GM10266 (cell line): ENCODE measurements around the gene AGBL4.

ENCODE experiments used
- DNase-seq: peaks from one replicate; pipeline ENCODE4 v3.0.0; 2012; ENCODE audit errors: extremely low spot score
- CTCF ChIP-seq: IDR thresholded peaks from 2 replicates; pipeline ENCODE4 v1.5.1; 2012; ENCODE audit warnings: mild to moderate bottlenecking, low read depth; ENCODE audit not compliant: control insufficient read depth, insufficient read depth; ENCODE audit errors: missing control alignments

AGBL4 gene

GRCh38 chr1:48571303-48571987 lies 1452.3 kb downstream of the AGBL4 start:
- no peak for DNase-seq
- TF ChIP-seq CTCF = no peak

- no peak for DNase-seq
- no peak for TF ChIP-seq CTCF
Observed at GRCh38 chr1:48570568-48570967, 1453.2 kb downstream of the AGBL4 start.

- DNase-seq = no peak
- no peak for TF ChIP-seq CTCF
Observed at GRCh38 chr1:48568501-48568900, 1455.3 kb downstream of the AGBL4 start.

GRCh38 chr1:48566492-48566891 lies 1457.3 kb downstream of the AGBL4 start:
- no peak for TF ChIP-seq CTCF
- no peak for DNase-seq

DNA sequence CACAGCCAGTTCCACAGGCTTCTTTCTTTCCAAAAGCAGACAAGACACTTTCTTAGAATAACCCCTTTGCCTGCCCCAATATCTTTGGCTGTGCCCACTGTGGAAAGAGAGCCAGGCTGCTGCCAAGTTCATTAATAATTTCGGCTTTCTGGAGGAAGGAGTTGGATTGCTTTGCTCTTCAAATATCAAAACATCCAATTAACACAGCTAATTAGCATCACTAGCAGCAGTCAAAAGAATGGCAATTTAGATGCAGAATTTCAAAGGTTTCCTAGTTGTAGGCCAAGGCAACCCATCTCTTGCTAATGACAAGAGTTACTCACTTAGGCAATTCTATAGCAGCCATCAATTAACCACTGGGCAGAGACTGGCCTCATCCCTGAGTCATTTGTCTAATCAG lies 1460.7 kb downstream of the AGBL4 start:
- DNase-seq = no peak
- TF ChIP-seq CTCF = no peak

- DNase-seq = no peak
- no peak for TF ChIP-seq CTCF
Observed at GRCh38 chr1:48561444-48561843, 1462.3 kb downstream of the AGBL4 start.

DNA sequence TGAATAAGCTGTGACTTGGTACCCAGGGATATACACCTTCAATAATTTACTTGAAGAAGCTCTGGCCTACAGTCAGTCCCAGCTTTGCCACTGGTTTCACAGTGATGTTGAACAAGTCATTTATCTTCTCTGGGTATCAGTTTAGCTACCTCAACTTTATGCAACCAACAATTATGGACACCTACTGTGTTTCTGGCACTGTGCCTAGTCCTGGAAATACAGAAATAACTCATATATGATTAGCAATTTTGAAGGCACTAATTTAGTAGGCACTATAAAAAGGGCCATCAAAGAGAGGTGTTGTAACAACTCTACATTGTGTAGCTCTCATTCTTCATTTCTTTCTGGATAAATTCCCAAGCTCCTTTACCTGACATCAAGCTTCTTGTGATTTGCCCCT lies 1463.2 kb downstream of the AGBL4 start:
- no peak for TF ChIP-seq CTCF
- DNase-seq = no peak
